OCI-LY3 (cell line): ENCODE data around the gene APOL1.

Experiments used
- H2AFZ ChIP-seq: fragments of 200-600, 300-600 bp; shearing (Covaris generic); 2 replicates; pipeline ENCODE4 v1.6.0; 2014; ENCODE audit warnings: antibody characterized with exemption, low read depth, low read length
- H3K27ac ChIP-seq: fragments of 200-600, 300-600 bp; sonication (generic); 2 replicates; pipeline ENCODE4 v1.5.1; 2014; ENCODE audit warnings: mild to moderate bottlenecking, low read length, moderate library complexity, mixed read lengths
- H3K27me3 ChIP-seq: fragments of 200-600, 300-600 bp; sonication (generic); 2 replicates; pipeline ENCODE4 v1.6.1; 2014; ENCODE audit warnings: low read depth, low read length, mixed read lengths
- H3K36me3 ChIP-seq: fragments of 200-600, 300-600 bp; sonication (generic); replicated peaks from 2 replicates; pipeline ENCODE3; 2014; ENCODE audit warnings: low read depth, low read length, mixed read lengths
- H3K4me1 ChIP-seq: fragments of 300-600, 200-600 bp; sonication (generic); 2 replicates; pipeline ENCODE4 v1.6.1; 2014; ENCODE audit warnings: low read length, mixed read lengths
- H3K4me2 ChIP-seq: fragments of 200-600, 300-600 bp; sonication (generic); 2 replicates; pipeline ENCODE4 v1.6.1; 2014; ENCODE audit warnings: low read length, mixed read lengths
- H3K4me3 ChIP-seq: fragments of 300-600, 200-600 bp; sonication (generic); 2 replicates; pipeline ENCODE4 v1.5.1; 2014; ENCODE audit warnings: antibody characterized with exemption, mild to moderate bottlenecking, low read length, moderate library complexity
- H3K79me2 ChIP-seq: fragments of 300-600, 200-600 bp; shearing (Covaris generic); 2 replicates; pipeline ENCODE4 v1.6.1; 2014; ENCODE audit warnings: mild to moderate bottlenecking, low read length, mixed read lengths
- H3K9ac ChIP-seq: fragments of 300-600, 200-600 bp; shearing (Covaris generic); 2 replicates; pipeline ENCODE4 v1.6.0; 2014; ENCODE audit warnings: mild to moderate bottlenecking, low read length, moderate library complexity
- H3K9me3 ChIP-seq: fragments of 200-600, 300-600 bp; shearing (Covaris generic); 2 replicates; pipeline ENCODE4 v1.6.1; 2014; ENCODE audit warnings: low read length, mixed read lengths; ENCODE audit not compliant: insufficient read depth
- H4K20me1 ChIP-seq: fragments of 200-600, 300-600 bp; sonication (generic); 2 replicates; pipeline ENCODE4 v1.6.1; 2016; ENCODE audit warnings: low read length, mixed read lengths; ENCODE audit not compliant: insufficient read depth
- CTCF ChIP-seq: fragments of 200-600, 300-600 bp; sonication (generic); IDR thresholded peaks from 2 replicates; pipeline ENCODE4 v1.5.1; 2014; ENCODE audit warnings: antibody characterized with exemption, low read length, low read depth
- EZH2phosphoT487 ChIP-seq: fragments of 200-600 bp; shearing (Covaris generic); IDR thresholded peaks from 2 replicates; pipeline ENCODE4 v1.6.1; 2018; ENCODE audit warnings: antibody characterized with exemption, mixed run types, low read depth

APOL1 gene

GRCh38 chr22:36298601-36299000, 45.7 kb downstream of the APOL1 start:
- no peak overlapping the region for H3K4me2 ChIP-seq
- no peaks in the 10 kb centered on the region for H3K4me1 ChIP-seq
- H3K9ac ChIP-seq: no peak overlapping the region
- H4K20me1 ChIP-seq: peaks cover 6% of the 10 kb centered on the region
- TF ChIP-seq CTCF: no peak
- TF ChIP-seq EZH2phosphoT487: no peak
- no peaks in the 10 kb centered on the region for H3K9me3 ChIP-seq
- no peak overlapping the region for H3K27ac ChIP-seq
- H3K79me2 ChIP-seq: 0 out of 2 replicates have a peak, but pooled peaks cover 5% of the 10 kb centered on the region
- H3K27me3 ChIP-seq: no peaks in the 10 kb centered on the region
- peaks cover 93% of the 10 kb centered on the region for H3K36me3 ChIP-seq
- H3K4me3 ChIP-seq: no peak overlapping the region
- H2AFZ ChIP-seq: no peak overlapping the region

- H3K27ac ChIP-seq: no peak overlapping the region
- no peak for TF ChIP-seq CTCF
- no peak for TF ChIP-seq EZH2phosphoT487
- H3K4me3 ChIP-seq: no peak overlapping the region
- no peaks in the 10 kb centered on the region for H3K4me1 ChIP-seq
- H3K27me3 ChIP-seq: no peaks in the 10 kb centered on the region
- no peak overlapping the region for H3K4me2 ChIP-seq
- peaks cover 6% of the 10 kb centered on the region for H4K20me1 ChIP-seq
- H3K79me2 ChIP-seq: 0 out of 2 replicates have a peak, but pooled peaks cover 5% of the 10 kb centered on the region
- H2AFZ ChIP-seq: no peak overlapping the region
- H3K9ac ChIP-seq: no peak overlapping the region
- no peaks in the 10 kb centered on the region for H3K9me3 ChIP-seq
- H3K36me3 ChIP-seq: peaks cover 92% of the 10 kb centered on the region
These were observed 46.4 kb downstream of the APOL1 start for GRCh38 chr22:36299295-36299694.

- Histone ChIP-seq H3K27ac (no peak overlapping the region), H3K9ac (no peak overlapping the region), H3K4me1 (no peaks in the 10 kb centered on the region), H3K4me2 (no peak overlapping the region), H3K27me3 (no peaks in the 10 kb centered on the region), H3K9me3 (no peaks in the 10 kb centered on the region), H3K79me2 (0 out of 2 replicates have a peak, but pooled peaks cover 5% of the 10 kb centered on the region), H3K4me3 (no peak overlapping the region), H3K36me3 (peaks cover 92% of the 10 kb centered on the region), H2AFZ (no peak overlapping the region), H4K20me1 (peaks cover 6% of the 10 kb centered on the region)
- TF ChIP-seq CTCF: no peak
- TF ChIP-seq EZH2phosphoT487: no peak
These were observed 47.0 kb downstream of the APOL1 start for GRCh38 chr22:36299911-36300310.

GRCh38 chr22:36300396-36301212, 47.7 kb downstream of the APOL1 start:
- H3K4me3 ChIP-seq: no peak overlapping the region
- H3K9me3 ChIP-seq: no peaks in the 10 kb centered on the region
- peaks cover 92% of the 10 kb centered on the region for H3K36me3 ChIP-seq
- no peak overlapping the region for H3K9ac ChIP-seq
- H4K20me1 ChIP-seq: peaks cover 6% of the 10 kb centered on the region
- no peak for TF ChIP-seq CTCF
- no peak for TF ChIP-seq EZH2phosphoT487
- no peaks in the 10 kb centered on the region for H3K27me3 ChIP-seq
- no peak overlapping the region for H2AFZ ChIP-seq
- H3K4me1 ChIP-seq: no peaks in the 10 kb centered on the region
- H3K79me2 ChIP-seq: 0 out of 2 replicates have a peak, but pooled peaks cover 5% of the 10 kb centered on the region
- H3K27ac ChIP-seq: no peak overlapping the region
- H3K4me2 ChIP-seq: no peak overlapping the region
